COR-L47 (cell line): Measurements from ENCODE around the gene CHD1L.
"Not testable (repeated sequence)": the region's sequence is repeated elsewhere in the genome, so short reads cannot be mapped to it uniquely, and the experiment has no call there.

ENCODE experiments used
- DNase-seq: peaks from one replicate; lab custom pipeline; 2025; lab: John Stamatoyannopoulos, UW

CHD1L gene

DNA sequence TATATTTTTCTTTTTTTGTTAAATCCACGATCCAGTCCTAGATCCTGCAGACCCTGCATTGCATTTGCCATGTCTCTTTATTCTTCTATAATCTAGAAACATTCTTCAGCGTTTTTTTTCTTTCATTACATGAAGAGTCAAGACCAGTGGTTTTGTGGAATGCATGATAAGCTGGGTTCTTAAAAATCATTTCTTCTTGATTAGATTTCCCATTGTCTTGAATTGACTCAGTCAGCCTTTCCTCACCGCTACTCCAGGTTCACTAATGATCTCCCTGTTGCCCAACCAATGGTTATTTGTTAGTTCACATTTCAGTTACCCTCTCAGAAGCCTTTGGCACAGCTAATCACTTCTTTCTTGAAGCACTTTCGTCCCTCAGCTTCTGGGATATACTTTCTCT lies 25.2 kb downstream of the CHD1L start:
- DNase-seq = no peak

DNA sequence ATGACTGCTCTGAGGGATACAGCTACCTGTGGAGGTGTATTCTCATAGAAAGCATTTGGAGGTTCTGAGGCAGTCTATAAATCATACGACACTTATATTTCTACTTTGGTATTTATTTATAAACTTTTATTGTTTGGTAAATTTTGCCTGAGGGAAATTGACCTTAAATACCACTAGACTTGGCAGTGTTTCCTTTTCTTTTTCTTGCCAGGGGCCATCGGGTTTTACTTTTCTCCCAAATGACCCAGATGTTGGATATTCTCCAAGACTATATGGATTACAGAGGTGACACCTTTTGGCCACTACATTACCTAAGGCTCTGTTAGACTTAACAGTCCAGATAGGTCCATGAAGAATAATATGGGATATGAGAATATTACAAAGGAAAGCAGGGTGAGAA lies 28.2 kb downstream of the CHD1L start:
- no peak for DNase-seq

DNA sequence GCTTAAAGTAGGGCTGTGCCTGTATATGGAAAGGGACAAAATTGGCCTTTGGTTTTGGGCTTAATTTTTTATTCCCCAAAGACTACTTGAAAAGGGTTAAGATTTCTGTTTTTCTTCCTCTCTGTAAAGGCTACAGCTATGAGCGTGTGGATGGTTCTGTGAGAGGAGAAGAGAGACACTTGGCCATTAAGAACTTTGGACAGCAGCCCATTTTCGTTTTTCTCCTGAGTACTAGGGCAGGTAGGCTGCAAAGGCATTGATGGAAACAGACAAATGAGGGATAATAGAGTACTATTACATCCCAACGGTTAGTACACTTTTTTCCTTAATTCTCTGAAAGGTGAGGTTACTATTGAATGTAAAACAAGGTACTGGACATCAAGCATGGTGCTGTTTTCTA lies 29.6 kb downstream of the CHD1L start:
- no peak for DNase-seq

DNA sequence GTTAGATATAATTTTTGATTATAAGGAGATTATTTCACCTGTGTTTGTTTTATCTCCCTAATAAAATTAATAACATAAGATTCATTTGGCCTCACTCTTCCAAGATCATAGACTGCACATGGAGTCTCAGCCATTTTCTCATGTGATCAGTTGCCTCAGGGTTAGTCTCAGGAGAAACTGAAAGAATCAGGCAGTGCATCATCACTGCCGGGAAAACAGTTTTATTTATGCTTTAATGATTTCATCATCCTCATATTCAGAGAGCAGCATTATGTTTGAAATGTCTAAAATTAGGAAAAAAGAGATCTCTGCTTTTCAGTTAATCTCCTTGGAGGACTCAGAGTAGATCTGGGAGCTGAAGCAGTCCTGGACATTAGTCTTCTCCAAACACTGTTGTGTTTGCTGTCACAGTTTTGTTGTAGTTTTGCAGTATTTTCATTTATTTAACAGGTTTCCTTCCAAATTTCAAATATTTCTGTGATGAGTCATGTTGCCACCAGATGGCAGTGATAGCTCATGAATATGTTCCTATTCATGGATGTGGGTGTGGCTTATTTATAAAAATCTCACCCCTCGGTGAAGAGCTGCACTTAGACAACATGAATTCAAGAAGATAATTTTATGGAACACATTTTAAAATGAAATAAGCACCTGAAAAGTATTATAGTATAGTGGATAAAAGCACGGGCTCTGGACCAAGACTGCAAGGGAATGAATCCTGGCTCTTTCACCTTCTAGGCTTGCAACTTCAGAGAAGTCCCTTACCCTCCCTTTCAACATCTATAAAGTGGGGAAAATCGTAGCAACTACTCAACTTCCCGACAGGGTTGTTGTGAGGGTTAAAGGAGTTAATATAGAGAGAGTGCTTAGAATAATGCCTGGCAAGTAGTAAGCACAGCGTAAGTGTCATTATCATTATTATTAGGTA lies 31.2 kb downstream of the CHD1L start:
- peak; percentile 66 for DNase-seq

DNA sequence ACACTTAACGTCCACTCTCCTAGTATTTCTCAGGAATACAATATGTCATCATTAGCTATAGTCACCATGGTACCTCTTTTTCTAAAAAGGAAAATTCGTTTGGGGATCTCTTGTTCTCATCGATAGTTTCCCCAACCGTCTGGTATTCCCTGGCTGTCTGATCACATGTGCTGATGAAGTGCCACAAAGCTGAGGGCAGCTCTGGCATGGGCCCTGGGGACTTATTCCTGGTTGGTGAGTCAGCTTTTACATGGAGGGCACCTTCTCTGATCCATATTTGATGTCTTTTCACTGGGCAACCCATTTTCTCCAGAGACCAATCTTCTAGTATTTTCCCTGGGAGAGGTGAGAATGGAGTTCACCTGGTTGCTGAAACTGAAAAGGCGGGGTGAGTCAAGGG lies 39.5 kb downstream of the CHD1L start:
- no peak for DNase-seq

GRCh38 chr1:147283011-147283410 lies 40.5 kb downstream of the CHD1L start:
- no peak for DNase-seq

GRCh38 chr1:147287133-147287865 lies 44.8 kb downstream of the CHD1L start:
- no peak for DNase-seq

DNA sequence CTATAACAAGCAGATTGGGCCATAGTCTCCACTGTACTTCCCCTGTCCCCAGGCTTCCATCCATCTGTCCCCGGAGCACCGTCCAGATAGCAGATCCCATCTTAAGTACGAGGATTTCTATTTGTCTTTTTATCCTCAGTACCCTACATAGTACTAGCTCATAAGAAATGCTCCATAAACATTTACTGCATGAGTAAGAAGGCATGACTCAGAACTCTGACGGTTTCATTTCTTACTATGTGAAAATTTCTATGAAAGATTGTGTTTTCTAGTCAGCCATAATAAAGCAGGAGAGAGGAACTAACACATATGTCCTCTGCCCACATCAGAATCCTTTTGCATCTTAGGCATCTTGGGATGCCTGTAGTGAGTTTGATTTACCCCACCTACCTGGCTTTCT lies 49.5 kb downstream of the CHD1L start:
- no peak for DNase-seq

- DNase-seq = no peak
Observed at GRCh38 chr1:147292631-147293251, 50.3 kb downstream of the CHD1L start.

DNA sequence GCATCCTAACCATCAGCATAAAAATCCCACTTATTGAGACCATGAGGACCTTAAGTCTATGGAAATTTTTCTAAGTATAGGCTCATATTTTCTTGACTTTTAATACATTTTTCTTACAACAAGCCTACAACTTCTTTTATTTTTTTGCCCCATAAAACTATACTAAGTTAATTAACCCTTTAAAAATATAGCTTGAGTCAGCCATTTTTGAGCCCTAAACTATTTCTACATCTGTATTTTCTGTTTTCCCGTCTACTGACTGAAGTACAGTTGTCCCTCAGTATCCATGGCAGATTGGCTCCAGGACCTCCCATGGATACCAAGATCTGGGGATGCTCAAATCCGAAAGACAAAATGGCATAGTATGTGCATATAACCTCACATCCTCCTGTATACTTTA lies 55.0 kb downstream of the CHD1L start:
- no peak for DNase-seq

DNA sequence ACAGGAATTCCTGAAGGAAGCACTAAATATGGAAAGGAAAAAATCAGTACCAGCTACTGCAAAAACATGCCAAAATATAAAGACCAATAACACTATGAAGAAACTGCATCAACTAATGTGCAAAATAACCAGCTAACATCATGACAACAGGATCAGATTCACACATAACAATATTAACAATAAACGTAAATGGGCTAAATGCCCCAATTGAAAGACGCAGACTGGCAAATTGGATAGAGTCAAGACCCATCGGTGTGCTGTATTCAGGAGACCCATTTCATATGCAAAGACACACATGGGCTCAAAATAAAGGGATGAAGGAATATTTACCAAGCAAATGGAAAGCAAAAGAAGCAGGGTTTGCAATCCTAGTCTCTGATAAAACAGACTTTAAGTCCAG lies 63.3 kb downstream of the CHD1L start:
- not testable (repeated sequence) for DNase-seq

DNA sequence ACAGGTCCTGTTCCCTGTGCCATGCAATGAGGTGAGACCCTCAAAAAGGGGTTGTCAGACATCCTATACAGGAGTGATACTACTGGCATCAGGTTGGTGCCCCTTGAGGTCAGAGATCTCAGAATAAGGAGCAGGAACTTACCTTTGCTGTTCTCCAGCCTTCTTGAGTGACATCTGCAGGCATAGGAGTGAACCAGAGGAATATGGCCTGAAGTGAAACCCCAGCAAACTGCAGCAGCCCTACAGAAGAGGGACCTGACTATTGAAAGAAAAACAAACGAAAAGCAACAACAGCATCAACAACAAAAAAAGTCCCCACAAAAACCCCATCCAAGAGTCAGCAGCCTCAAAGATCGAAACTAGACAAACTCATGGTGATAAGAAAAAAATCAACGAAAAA lies 74.5 kb downstream of the CHD1L start:
- no peak for DNase-seq

DNA sequence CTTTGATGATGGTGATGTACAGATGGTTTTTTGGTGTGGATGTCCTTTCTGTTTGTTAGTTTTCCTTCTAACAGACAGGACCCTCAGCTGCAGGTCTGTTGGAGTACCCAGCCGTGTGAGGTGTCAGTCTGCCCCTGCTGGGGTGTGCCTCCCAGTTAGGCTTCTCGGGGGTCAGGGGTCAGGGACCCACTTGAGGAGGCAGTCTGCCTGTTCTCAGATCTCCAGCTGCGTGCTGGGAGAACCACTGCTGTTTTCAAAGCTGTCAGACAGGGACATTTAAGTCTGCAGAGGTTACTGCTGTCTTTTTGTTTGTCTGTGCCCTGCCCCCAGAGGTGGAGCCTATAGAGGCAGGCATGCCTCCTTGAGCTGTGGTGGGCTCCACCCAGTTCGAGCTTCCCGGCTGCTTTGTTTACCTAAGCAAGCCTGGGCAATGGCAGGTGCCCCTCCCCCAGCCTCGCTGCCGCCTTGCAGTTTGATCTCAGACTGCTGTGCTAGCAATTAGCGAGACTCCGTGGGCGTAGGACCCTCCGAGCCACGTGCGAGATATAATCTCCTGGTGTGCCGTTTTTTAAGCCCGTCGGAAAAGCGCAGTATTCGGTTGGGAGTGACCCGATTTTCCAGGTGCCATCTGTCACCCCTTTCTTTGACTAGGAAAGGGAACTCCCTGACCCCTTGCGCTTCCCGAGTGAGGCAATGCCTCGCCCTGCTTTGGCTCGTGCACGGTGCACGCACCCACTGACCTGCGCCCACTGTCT lies 84.6 kb downstream of the CHD1L start:
- DNase-seq = not testable (repeated sequence)

GRCh38 chr1:147334292-147334691 lies 91.8 kb downstream of the CHD1L start:
- DNase-seq = peak; percentile 93

- DNase-seq = no peak
Observed at GRCh38 chr1:147336291-147336690, 93.8 kb downstream of the CHD1L start.

- DNase-seq = no peak
Observed at GRCh38 chr1:147337040-147337630, 94.7 kb downstream of the CHD1L start.

GRCh38 chr1:147338571-147338970 lies 96.1 kb downstream of the CHD1L start:
- no peak for DNase-seq

GRCh38 chr1:147341246-147341645 lies 98.8 kb downstream of the CHD1L start:
- DNase-seq = no peak
